GM12878 (cell line): ENCODE results near the gene BCAP29. TPM values are rescaled to one million over a fixed set of nuclear protein-coding genes. Genes with fewer than 3 reads are reported as not detected.

Experiments used
- ATAC-seq: fragments of 200-7000 bp; cut with Tn5 transposase; 3 replicates; pipeline ENCODE4 v1.9.1; 2020; ENCODE audit warnings: mild to moderate bottlenecking, moderate library complexity
- BruUV-seq: library from RNA; stranded (reverse); fragments of 400-500 nt; replicated peaks from 2 replicates; lab custom pipeline; 2021; lab: Mats Ljungman, UMichigan
- CTCF ChIA-PET: fragments of 300-600 bp; sonication (Branson Sonifier 250); formaldehyde crosslinking; extraction: SDS; loops from one replicate; lab custom pipeline; 2021; ENCODE audit warnings: inconsistent platforms; lab: Yijun Ruan, JAX
- POLR2A ChIA-PET: fragments of 350-600 bp; formaldehyde crosslinking; extraction: SDS; loops from one replicate; lab custom pipeline; 2021; ENCODE audit warnings: inconsistent platforms; lab: Charles Lee
- RAD21 ChIA-PET: fragments of 300-600 bp; sonication (Branson Sonifier 250); formaldehyde crosslinking; loops from one replicate; lab custom pipeline; 2023; ENCODE audit warnings: antibody characterized with exemption; ENCODE audit not compliant: unreplicated experiment; lab: Charles Lee
- SMC1A ChIA-PET: fragments of 300-600 bp; sonication (Branson Sonifier 250); formaldehyde crosslinking; loops from one replicate; lab custom pipeline; 2023; ENCODE audit not compliant: unreplicated experiment, uncharacterized antibody; lab: Charles Lee
- DNase-seq: peaks from one replicate; pipeline ENCODE4 v3.0.0-alpha.2; 2011; ENCODE audit warnings: low read depth, low spot score
- FAIRE-seq: peaks from 3 replicates; lab custom pipeline; 2011; peaks lifted over from hg19 to GRCh38; lab: Jason Lieb, UNC
- H2AFZ ChIP-seq: 2 replicates; pipeline ENCODE4 v1.6.0; 2011; ENCODE audit warnings: low read depth, low read length, control low read depth; ENCODE audit not compliant: control insufficient read depth
- H3K27ac ChIP-seq: 2 replicates; pipeline ENCODE4 v1.5.1; 2011; ENCODE audit warnings: control low read depth; ENCODE audit not compliant: control insufficient read depth, insufficient read depth
- H3K27me3 ChIP-seq, 2 experiments: replicated peaks in 1 of 2; 2 replicates each; pipeline versions ENCODE4 v1.6.0 to v1.6.1; 2011; ENCODE audit warnings: low read length in 1 of 2; ENCODE audit not compliant: control insufficient read depth in 2 of 2, insufficient read depth in 2 of 2
- H3K36me3 ChIP-seq, 2 experiments: 2 replicates each; pipeline ENCODE4 v1.5.1; 2011; ENCODE audit warnings: low read length in 1 of 2; ENCODE audit not compliant: control insufficient read depth in 2 of 2, insufficient read depth in 2 of 2
- H3K4me1 ChIP-seq: 2 replicates; pipeline ENCODE4 v1.6.1; 2011; ENCODE audit warnings: mild to moderate bottlenecking, low read length, moderate library complexity, mixed read lengths; ENCODE audit not compliant: control insufficient read depth, insufficient read depth
- H3K4me2 ChIP-seq: 2 replicates; pipeline ENCODE4 v1.6.0; 2011; ENCODE audit warnings: control low read depth; ENCODE audit not compliant: control insufficient read depth, insufficient read depth
- H3K4me3 ChIP-seq: fragments of 200-600 bp; sonication (generic); 2 replicates; pipeline ENCODE4 v1.5.1; 2016
- H3K79me2 ChIP-seq: 2 replicates; pipeline ENCODE4 v1.6.0; 2011; ENCODE audit warnings: low read length; ENCODE audit not compliant: control insufficient read depth, insufficient read depth
- H3K9ac ChIP-seq: 2 replicates; pipeline ENCODE4 v1.8.0; 2011; ENCODE audit warnings: low read length, control low read depth, mixed read lengths; ENCODE audit not compliant: control insufficient read depth, insufficient read depth
- H3K9me3 ChIP-seq: replicated peaks from 3 replicates; pipeline ENCODE4 v1.5.1; 2011; ENCODE audit warnings: mild to moderate bottlenecking, low read length; ENCODE audit not compliant: control insufficient read depth, insufficient read depth
- H4K20me1 ChIP-seq: 2 replicates; pipeline ENCODE4 v1.6.0; 2011; ENCODE audit not compliant: control insufficient read depth, insufficient read depth
- BRCA1 ChIP-seq: IDR thresholded peaks from 2 replicates; pipeline ENCODE4 v1.6.1; 2011; ENCODE audit warnings: low read depth, low read length, improper control_type of control experiment
- E2F4 ChIP-seq: IDR thresholded peaks from 2 replicates; pipeline ENCODE4 v1.6.1; 2012; ENCODE audit warnings: low read depth, low read length, improper control_type of control experiment
- EP300 ChIP-seq, 2 experiments: fragments of 150-350 bp in 1 of 2; IDR thresholded peaks; 2 replicates each; pipeline ENCODE4 v1.6.1; 2011 to 2012; ENCODE audit warnings: low read depth in 2 of 2, low read length in 2 of 2, borderline replicate concordance in 1 of 2, improper control_type of control experiment in 1 of 2, inconsistent platforms in 1 of 2; ENCODE audit not compliant: control insufficient read depth in 1 of 2
- FOS ChIP-seq: IDR thresholded peaks from 3 replicates; pipeline ENCODE4 v1.6.1; 2011; ENCODE audit warnings: borderline replicate concordance; ENCODE audit not compliant: insufficient read length; ENCODE audit errors: extremely low read depth
- FOXK2 ChIP-seq: fragments of 450-650 bp; IDR thresholded peaks from 2 replicates; pipeline ENCODE4 v1.6.1; 2017; ENCODE audit warnings: mild to moderate bottlenecking, moderate library complexity
- IRF4 ChIP-seq: IDR thresholded peaks from 2 replicates; pipeline ENCODE4 v1.6.1; 2011; ENCODE audit warnings: low read depth, low read length
- JUND ChIP-seq: IDR thresholded peaks from 2 replicates; pipeline ENCODE4 v1.6.1; 2012; ENCODE audit warnings: low read depth, mild to moderate bottlenecking, low read length, improper control_type of control experiment, moderate library complexity
- MEF2B ChIP-seq: fragments of 450-650 bp; IDR thresholded peaks from 2 replicates; pipeline ENCODE4 v1.6.1; 2018; ENCODE audit warnings: mild to moderate bottlenecking, moderate library complexity; ENCODE audit not compliant: partially characterized antibody, poor library complexity, severe bottlenecking
- NFXL1 ChIP-seq: fragments of 450-650 bp; IDR thresholded peaks from 2 replicates; pipeline ENCODE4 v1.6.1; 2017; ENCODE audit warnings: antibody characterized with exemption, mild to moderate bottlenecking, borderline replicate concordance
- NR2C2 ChIP-seq: IDR thresholded peaks from 2 replicates; pipeline ENCODE4 v1.6.1; 2011; ENCODE audit warnings: borderline replicate concordance, low read depth; ENCODE audit not compliant: control insufficient read depth, insufficient read length
- SMC3 ChIP-seq: IDR thresholded peaks from 2 replicates; pipeline ENCODE4 v1.6.1; 2011; ENCODE audit warnings: low read length, improper control_type of control experiment, borderline replicate concordance
- STAT1 ChIP-seq: fragments of 450-650 bp; conservative IDR thresholded peaks from 2 replicates; pipeline ENCODE4 v1.6.1; 2014; ENCODE audit warnings: antibody characterized with exemption, mild to moderate bottlenecking
- ZNF384 ChIP-seq: IDR thresholded peaks from 2 replicates; pipeline ENCODE4 v1.6.1; 2012; ENCODE audit warnings: low read depth, mild to moderate bottlenecking, low read length, improper control_type of control experiment, borderline replicate concordance
- WGBS: methylation state at CpG from one replicate; pipeline ENCODE4 v1.1.6; 2016; ENCODE audit warnings: low lambda C conversion rate; ENCODE audit not compliant: insufficient replicate concordance, insufficient coverage; ENCODE audit errors: missing lambda C conversion rate; 5-methylcytosine and 5-hydroxymethylcytosine counted together
- in situ Hi-C: fragments of 300-500 bp; cut with MboI; formaldehyde crosslinking; loops from 9 replicates; pipeline ENCODE4 v1.14.3; 2018; ENCODE audit warnings: mixed read lengths
- intact Hi-C: fragments of 100-400 bp; cut with micrococcal nuclease; formaldehyde crosslinking; loops from one replicate; pipeline ENCODE4 v1.14.2; 2022; ENCODE audit not compliant: unreplicated experiment
- polyA plus RNA-seq, 11 experiments: library from polyadenylated mRNA; depleted of rRNA in 4 of 11; unstranded in 6 of 11; stranded (reverse) in 5 of 11; fragments of >200 nt; fragmentation: Nextera tagmentation in 4 of 11; fragmentation: Illumina TruSeq in 1 of 11; extraction: Ambion mirVana in 4 of 11; extraction: Trizol in 1 of 11; gene quantifications; 1 replicate in 1 of 11; 2 replicates in 10 of 11; pipeline versions ENCODE4 v1.2.1 to v1.2.3, GENCODE V29; 2011 to 2016; ENCODE audit warnings: inconsistent platforms in 2 of 11, missing spikeins in 2 of 11, low read depth in 1 of 11
- total RNA-seq, 4 experiments: library from RNA; depleted of rRNA in 3 of 4; stranded (reverse); fragments of >200 nt in 3 of 4; fragmentation: Illumina TruSeq in 1 of 4; extraction: Trizol in 1 of 4; gene quantifications; 2 replicates each; pipeline versions ENCODE4 v1.2.1 to v1.2.3, GENCODE V29; 2013 to 2021
- TF ChIP-seq, protein P1 (sequence below): IDR thresholded peaks from 2 replicates; pipeline ENCODE4 v1.6.1; 2012; ENCODE audit warnings: low read depth, low read length, improper control_type of control experiment

Gene BCAP29
- total and polyA plus RNA-seq, 10 of the 15 experiments (the other 5 are each of a cell fraction or from before 2014, with no cell fraction given) = 26.5 to 58.5 (median 34.8) TPM

DNA sequence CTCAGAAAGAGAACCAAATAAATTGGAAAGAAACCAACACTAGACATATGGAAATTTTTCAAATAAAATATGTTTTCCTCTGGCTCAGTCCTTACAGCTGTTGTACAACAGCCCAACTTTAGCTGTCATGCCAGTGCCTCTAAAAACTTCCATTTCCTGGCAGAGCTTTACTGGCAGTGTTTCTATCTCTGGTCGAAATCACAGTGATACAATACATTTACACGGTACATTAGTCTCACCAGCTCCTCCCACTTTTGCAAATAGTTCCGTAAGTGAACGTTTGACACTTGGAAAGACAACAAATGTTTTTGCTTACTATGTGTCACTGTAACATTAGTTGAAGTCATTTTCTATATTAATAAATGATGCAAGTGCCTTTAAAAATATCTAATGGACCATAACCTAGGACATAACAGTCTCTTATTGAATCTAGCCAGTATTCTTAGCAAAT is 29.8 kb downstream of the BCAP29 start (continued):
- no peak for TF ChIP-seq EP300 (IDR thresholded peaks at IDR 0.05; ENCODE audit: borderline replicate concordance in 1 of 2, control insufficient read depth in 1 of 2, low read depth in 2 of 2, low read length in 2 of 2)
- TF ChIP-seq NR2C2 = no peak
- TF ChIP-seq, all 136 proteins: peak for 0

DNA sequence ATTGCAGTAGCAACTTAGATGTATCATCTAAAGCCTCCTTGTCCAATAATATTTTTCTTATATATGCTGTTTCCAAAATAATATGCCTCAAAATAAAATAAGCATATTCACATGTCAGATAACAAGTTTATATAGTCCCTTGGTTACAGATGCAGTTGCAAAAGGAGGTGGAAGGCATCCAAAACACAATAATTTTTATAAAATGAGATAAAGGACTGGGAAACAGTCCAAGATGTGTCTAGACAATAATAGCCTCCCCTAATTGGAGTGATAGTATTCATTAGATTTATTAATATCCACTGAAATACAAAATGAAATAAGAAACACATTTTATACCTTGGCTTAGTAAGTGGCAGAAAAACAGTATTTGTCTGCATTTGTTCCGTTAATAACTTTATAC is 30.3 kb downstream of the BCAP29 start:
- intact Hi-C loops = no loop called here
- DNase-seq = no peak
- ATAC-seq = no peak
- ChIA-PET RAD21 (no interaction called here), SMC1A (interaction anchor here (1.2 to 2.4 kb wide), 3 partner anchors 11 to 110 kb away, joined by 3 to 6 read pairs (median 3); no protein-coding TSS in a partner anchor), CTCF (no interaction called here), POLR2A (interaction anchor here (0.6 to 0.9 kb wide), 2 partner anchors 11 to 107 kb away, joined by 3 read pairs; no protein-coding TSS in a partner anchor)
- H3K4me2 ChIP-seq = no peak overlapping the region
- H3K4me3 ChIP-seq = no peak overlapping the region
- H3K36me3 ChIP-seq = peaks cover 0 to 5% of the 10 kb centered on the region in 2 experiments; a peak in 1 of 4 replicates
- no peaks in the 10 kb centered on the region for H3K4me1 ChIP-seq
- no peaks in the 10 kb centered on the region for H3K79me2 ChIP-seq
- H3K9me3 ChIP-seq = no peaks in the 10 kb centered on the region
- H4K20me1 ChIP-seq = no peaks in the 10 kb centered on the region
- no peak overlapping the region for H3K27ac ChIP-seq
- in situ Hi-C loops = no loop called here
- no peak overlapping the region for H3K9ac ChIP-seq
- FAIRE-seq = no peak
- no peak for TF ChIP-seq JUND
- no peak for TF ChIP-seq FOS
- no peak for TF ChIP-seq STAT1
- no peak for TF ChIP-seq E2F4
- TF ChIP-seq MEF2B = no peak
- TF ChIP-seq, protein P1, sequence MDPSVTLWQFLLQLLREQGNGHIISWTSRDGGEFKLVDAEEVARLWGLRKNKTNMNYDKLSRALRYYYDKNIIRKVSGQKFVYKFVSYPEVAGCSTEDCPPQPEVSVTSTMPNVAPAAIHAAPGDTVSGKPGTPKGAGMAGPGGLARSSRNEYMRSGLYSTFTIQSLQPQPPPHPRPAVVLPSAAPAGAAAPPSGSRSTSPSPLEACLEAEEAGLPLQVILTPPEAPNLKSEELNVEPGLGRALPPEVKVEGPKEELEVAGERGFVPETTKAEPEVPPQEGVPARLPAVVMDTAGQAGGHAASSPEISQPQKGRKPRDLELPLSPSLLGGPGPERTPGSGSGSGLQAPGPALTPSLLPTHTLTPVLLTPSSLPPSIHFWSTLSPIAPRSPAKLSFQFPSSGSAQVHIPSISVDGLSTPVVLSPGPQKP = no peak
- no peak for TF ChIP-seq IRF4
- no peak for TF ChIP-seq ZNF384
- no peak for TF ChIP-seq BRCA1
- TF ChIP-seq FOXK2 = no peak
- no peak for TF ChIP-seq NFXL1
- no peak for TF ChIP-seq SMC3
- BruUV-seq = no TSS peak
- WGBS = 100% methylated on average over 1 of the region's 1 CpG
- H2AFZ ChIP-seq = no peak overlapping the region
- H3K27me3 ChIP-seq = no peaks in the 10 kb centered on the region
